GM19238 (cell line): ENCODE results near the gene P2RY4.
"Not testable (repeated sequence)": the region's sequence is repeated elsewhere in the genome, so short reads cannot be mapped to it uniquely, and the experiment has no call there.

Experiments
- DNase-seq: peaks from one replicate; pipeline ENCODE4 v3.0.0; 2011; ENCODE audit warnings: low spot score; ENCODE audit not compliant: insufficient read length

The P2RY4 gene

DNA sequence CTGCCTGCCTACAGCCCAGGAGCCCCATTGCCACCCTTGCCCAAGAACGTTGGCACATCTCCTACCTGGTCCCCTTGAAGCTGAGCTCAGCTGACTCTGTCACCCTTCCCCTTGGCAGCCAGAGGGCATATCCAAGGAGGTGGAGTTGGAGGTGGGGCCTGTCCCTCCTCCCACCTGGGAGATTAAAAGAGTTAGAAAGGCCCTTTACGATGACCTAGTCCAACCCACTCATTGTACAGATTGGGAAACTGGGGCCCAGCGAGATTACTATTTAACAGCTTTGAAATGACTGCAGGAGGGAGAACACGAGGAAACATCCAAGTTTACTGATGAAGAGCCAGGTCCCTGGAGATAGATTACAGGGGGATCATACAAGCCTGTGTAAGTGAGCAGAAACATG lies at the start of gene P2RY4:
P2RY4 (minus strand) TSS at position 101 of the 400 bp plus-strand sequence. CDS start 580 bp downstream, outside the sequence.
- DNase-seq, result no peak

DNA sequence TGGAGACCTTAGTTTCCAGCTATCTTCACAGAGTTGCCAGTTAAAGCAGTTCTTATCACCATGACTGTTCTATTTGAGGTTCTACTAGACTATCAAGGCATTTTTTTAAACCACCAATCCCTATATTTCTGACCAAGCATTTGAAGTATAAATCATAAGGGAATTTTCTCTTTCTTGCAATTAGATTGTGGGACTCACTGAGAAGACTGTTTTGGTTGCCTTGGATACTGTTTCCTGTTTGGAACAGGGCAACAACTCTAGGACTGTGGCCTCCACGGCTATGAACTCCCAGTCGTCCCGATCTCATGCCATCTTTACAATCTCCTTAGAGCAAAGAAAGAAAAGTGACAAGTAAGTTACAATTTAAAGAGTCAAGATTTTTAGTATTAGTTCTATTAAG lies 41.7 kb upstream of the P2RY4 start:
- no peak for DNase-seq

DNA sequence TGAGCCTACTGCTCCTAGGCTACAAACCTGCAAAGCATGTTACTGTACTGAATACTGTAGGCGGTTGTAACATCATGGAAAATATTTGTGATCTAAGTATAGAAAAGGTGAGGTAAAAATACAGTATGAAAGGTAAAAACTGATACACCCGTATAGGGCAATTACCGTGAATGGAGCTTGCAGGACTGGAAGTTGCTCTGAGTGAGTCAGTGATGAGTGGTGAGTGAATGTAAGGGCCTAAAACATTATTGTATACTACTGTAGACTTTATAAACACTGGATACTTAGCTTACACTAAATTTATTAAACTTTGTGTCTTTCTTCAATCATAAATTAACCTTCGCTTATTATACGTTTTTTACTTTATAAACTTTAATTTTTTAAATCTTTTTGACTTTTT lies 33.6 kb upstream of the P2RY4 start:
- no peak for DNase-seq

DNA sequence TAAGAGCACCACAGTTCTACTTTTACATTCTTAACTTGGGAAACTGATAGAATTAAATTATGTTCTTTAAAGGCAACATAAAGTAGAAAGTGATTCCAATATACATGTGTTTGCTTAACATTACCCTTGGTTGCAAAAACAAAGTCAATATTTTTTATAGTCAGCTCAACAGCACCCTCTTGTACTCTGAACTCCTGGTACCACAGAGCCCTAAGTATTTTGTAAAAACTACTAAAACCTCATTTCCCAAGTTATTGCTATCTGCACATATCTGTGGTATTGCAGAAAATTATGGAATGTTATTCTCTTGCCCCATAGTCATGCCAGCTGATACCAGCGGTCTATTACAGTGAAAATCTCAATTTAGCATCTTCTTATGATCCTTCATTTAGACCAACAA lies 32.8 kb upstream of the P2RY4 start:
- no peak for DNase-seq

DNA sequence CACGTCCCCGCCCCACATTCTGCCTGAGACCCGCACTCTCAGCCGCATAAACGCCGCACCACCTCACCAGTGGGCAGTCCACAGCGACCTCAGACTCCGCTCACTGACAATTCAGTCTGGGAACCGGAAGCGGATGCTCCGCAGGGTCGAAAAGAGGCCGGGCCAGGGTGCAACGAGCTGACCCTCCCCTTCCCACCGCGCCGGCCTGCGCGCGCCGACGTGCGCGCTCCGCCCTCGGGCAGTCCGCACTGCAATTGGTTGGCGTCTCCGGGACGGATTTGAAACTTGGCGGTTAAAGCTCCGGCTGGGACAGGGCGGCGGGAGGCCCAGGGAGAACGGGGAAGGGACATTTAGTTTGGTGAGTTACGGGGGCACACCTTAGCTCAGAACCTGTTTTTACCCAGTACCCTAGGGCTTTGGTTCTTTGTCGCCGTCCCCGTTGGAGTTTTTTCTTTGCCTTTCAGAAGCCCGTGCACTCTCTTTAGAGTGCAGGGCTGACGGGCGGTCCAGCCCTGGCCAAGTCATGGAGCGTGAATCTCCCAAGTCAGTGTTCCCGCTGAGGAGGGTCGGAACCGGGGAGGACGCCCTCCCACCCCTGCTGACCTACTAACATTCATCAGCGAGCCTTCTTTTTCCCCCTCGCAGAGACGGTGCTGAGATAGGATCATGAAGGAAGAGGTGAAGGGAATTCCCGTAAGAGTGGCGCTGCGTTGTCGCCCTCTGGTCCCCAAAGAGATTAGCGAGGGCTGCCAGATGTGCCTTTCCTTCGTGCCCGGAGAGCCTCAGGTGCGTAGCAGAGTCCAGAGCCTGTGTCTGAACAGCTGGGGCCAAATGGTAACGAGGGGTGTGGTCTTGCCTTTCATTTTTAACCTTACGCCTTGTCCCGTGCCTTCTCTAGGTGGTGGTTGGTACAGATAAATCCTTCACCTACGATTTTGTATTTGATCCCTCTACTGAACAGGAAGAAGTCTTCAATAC lies 30.1 kb upstream of the P2RY4 start, which contains the start of the genes KIF4A and PDZD11:
KIF4A (plus strand) TSS at position 312 of the 978 bp plus-strand sequence; CDS start at position 667, 355 bp downstream.
PDZD11 (minus strand) TSS at position 135 of the 978 bp plus-strand sequence. CDS start 586 bp downstream, outside the sequence.
- peak; percentile 87 for DNase-seq

DNA sequence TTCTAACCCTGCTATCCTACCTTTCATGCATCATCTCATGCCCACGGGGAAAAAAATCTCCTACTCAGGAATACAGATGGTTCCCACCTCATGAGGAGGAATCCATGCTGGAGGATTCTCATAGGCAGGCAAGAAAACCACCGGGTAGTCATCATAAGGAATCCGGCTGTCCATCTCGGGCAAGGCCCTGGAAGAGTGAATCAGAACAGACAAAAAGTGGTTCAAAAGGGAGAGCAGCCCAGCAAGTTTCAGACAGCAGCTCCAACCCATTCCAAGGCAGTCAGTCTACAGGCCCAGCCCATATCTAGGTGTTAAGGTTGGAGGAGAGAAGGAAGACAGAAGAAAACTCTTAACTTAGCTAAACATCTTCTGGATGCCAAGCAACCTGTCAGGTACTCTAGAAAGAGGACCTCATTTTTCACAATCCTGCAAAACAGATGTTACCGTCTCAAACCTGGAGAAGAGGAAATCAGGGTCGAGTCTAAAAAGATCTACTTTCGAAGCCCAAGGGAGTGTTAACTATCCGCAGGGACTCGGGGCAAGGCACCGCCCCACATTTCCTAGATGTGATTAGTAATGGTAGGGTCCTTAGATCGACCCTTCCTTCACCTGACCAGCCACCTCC lies 29.3 kb upstream of the P2RY4 start:
- peak; percentile 7 for DNase-seq

DNA sequence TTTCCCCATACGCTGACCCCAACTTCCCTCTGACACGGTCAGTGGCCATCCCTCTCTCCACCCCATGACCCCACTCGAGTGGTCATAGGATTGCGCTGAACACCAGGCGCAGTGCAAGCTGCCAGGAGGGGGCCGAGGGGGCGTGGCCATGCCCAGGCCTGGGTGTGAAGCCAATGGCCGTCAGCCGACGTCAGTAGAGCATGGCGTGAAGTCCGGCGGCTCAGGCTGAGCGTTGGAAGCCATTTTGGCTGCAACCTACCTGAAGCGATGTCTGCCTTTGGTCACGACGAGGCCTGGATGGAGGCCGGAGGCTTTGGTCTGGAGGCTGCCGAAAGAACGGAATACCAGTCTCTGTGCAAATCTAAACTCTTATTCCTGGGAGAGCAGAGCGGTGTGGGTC lies 21.9 kb upstream of the P2RY4 start, which contains the start of gene RAB41:
RAB41 (plus strand) TSS at position 222 of the 400 bp plus-strand sequence; CDS start at position 268, 46 bp downstream.
- DNase-seq, result no peak

DNA sequence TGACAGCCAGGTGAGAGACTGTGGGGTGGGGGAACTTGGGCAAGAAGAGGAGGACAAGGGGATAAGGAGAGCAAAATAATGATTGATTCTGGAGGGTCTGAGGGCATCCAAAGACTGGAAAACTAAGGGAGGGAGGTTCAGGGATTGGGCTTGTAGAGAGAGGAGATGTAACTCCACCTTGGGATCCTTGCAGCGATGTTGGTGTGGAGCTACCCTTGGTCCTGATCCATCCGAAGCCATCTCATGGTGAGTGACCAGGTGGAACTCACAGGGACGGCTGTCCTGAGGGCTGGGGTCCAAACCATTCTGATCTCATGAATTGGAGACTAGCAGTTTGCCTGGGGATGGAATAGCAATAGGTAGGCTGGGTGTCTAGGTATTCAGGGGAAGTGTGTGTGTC lies 20.6 kb upstream of the P2RY4 start:
- DNase-seq, result no peak

DNA sequence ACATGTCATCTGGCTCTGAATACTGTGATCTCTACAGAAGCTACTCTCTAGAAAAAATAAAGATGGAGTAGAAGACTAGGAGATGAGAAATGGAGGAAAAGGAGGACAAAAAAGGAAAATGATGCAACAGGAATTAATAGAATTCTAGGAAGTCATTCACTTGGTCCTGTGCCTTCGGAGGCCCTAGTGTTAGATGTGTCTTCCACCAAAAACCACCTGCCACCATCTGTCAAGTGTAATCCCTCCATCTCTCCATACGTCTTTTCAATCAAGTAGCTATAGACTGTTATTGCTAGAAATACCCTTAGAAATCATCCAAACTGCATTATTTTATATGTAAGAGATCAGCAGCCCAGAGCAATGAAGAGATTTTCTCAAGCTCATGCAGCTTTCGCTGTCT lies 19.1 kb upstream of the P2RY4 start:
- no peak for DNase-seq

DNA sequence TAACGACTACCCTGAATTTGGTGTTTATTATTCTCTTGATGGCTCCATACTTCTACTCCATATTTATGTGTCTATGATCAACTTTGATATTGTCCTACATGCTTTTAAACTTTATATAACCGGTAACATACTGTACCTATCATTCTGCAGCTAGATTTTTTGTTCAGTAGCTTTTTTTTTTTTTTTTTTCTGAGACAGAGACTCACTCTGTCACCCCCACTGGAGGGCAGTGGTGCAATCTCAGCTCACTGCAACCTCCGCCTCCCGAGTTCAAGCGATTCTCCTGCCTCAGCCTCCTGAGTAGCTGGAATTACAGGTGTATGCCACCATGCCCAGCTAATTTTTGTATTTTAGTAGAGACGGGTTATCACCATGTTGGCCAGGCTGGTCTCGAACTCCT lies 14.0 kb upstream of the P2RY4 start:
- not testable (repeated sequence) for DNase-seq

DNA sequence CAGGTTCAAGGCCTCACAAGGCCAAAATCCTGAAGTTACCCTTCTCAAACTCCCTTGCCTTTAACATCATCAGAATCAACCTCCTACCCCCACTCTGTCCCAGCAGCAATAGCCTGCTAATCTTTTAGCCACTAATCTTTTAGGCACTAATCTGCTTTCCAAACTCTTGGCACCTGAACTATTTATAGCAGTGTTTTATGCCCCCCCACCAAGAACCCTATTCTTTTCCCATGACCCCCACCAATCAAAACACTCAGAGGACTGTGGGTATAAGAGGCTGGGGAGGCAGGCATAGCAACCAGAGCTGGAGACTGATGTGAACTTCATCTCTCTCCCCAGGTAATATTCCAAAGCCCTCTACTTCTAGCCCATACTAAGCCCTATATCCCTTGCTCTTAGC lies 8.0 kb upstream of the P2RY4 start, which contains the start of gene ARR3:
ARR3 (plus strand) TSS at position 301 of the 400 bp plus-strand sequence. CDS start 1,052 bp downstream, outside the sequence.
- DNase-seq, result no peak

DNA sequence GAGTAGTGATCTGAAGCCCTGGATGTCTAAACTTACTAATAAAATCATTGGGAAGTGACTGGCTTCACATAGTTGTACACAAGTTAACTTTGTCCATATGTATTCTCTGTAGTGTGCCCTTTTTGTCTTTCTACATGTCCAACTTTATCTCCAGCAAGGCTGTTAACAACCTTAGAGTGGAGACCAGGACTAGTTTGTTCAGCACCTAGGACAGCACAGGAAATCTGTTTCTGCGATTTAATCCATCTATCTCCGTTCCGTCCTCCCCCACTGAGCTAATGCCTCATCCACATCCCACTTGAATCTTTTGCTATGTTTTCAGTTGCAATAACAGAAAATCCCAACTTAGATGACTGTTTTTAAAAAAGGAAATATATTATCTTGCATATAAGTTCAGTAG lies 4.8 kb upstream of the P2RY4 start:
- no peak for DNase-seq

DNA sequence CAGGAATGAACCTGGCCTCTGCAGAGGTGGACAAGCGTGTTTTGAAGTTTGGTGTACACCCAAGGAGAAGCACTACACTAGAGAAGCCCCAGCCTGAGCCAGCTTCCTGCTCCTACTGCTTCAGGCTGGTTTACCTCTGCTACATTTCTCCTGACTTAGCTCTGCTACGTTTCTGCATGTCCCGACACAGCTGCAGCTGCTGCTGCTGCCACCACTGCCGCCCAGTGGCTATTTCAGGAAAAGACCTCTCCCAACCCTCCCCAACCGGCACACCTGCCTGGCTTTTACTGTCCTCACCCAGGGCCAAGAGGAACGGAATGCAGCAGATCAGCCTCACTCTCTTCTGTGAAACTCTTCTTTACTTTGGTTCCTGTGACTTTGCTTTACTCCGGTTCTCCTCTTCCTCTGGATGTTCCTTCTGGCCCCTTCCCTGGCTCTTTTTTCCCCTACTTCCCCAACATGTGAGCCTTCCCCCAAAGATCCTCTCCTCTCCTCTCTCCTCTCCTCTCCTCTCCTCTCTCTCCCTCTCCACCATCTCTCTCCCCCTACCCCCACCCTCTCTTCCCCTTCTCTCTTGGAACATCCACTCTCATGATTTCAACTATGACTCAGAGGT lies 3.1 kb upstream of the P2RY4 start:
- peak; percentile 12 for DNase-seq

DNA sequence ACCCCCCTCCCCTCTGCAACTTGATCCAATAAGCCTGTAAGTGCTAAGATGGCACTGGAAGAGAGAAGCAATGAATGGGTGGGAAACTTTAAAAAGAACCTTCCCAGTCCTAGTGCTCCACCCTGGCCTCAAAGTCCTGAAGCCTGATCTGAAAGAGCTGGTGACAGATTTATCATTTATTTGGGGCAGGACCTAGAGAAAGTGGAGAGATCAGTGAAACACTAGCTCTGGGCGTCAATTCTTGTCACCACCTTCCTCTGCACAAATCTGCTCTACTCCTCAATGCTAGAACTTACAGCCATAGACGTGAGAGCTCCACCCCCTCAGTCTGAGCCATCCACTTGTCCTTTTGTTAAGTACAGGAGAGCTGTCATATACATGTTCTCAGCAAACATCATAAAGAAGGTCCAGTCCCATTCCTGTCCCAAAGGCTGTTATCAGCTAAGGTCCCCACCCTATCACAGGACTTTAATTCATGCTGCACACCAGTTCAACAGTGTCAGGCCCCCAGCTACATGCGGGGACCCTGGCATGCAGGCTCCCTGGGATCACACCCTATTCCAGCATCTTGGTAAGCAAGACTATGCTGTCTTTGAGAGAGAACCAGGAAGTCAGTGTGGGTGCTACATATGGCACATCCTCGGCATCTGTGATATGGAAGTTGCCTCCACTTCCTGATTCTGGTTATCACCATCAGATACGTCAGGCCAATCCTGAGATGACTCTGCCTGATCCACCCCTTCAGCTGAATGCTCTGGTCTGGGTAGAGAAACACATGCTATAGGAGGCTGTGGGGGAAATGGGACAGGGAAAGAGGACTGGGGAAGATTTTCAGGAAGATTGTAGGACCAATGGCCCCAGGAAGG lies 2.3 kb downstream of the P2RY4 start:
- DNase-seq, result no peak

DNA sequence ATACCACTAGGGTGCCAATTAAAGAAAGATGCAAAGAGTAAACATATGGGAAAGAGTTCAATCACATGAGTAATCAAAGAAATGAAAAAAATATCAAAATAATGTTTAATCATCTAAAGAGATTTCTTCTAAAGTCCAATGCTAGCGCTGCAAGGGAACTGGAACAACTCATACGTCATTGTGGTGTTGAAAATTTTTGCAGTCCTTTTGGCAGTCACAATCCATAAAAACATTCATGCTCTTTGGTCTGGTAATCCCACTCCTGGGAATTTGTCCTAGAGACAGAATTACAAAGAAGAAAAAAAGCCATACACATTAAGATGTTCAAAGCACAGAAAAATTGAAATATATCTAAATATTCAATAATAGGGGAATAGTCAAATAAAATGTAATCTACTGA lies 4.6 kb downstream of the P2RY4 start:
- DNase-seq, result no peak

DNA sequence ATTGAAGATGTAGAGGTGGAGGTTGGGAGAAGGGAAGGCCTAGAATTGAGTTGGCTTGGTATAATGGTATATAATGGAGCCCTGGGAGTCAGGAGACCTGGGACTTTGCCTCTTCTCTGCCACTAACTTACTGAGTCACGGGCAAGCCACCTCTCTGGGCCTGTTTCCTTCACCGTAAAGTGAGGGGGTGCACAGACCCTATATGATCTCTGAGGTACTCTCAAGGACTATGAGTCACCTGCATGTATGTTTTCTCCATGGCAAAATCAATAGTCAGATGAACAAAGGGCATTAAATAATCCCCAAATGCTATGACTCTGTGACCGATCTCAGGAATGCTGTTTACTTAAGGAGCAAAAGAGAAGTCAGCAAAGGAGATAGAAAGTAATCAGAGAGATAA lies 5.1 kb downstream of the P2RY4 start:
- DNase-seq, result no peak

DNA sequence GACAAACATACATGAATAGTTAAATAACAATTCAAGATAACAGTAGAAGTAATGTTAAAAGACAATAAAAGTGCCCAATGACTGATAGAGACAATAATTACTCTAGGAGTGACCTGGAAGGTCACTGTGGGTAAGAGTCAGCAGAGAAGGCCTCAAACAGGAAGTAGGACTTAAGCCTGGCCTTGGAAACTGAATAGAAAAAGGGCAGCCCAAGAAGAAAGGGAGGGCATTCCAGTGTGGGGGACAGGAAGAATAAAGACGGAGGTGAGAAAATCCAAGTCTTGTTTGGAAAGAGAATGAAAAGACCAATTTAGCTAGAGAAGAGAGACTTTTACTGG lies 6.0 kb downstream of the P2RY4 start:
- no peak for DNase-seq

DNA sequence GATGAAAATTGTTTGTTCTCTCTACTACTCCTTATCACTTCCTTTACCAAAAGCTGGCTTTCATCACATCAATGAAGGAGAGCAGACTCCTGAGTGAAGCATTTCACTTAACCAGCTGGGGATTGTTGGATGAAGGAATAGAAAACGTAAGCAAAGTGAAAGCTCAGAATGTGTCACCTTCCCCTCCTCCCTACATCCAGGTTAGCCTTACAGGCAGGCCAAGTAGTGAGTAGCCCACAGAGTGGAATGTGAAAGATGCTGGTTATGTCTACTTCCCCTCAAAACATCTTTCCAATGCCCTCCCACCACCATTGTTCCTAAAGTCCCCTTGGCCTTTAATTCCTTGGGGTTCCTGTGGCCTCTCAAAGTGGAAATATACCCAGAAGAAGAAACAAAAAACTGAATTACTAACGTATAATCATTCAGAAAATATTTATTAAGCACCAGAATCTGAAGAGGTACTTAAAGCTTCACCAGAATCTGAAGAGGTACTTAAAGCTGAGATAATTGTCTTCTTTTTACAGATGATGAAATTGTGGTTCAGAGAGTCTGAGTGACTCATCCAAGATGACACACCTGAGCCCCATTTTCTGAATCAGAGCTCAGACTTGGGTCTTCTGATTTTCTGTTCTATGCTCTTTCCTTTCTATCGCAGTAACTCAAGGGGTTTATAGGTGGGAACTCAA lies 6.5 kb downstream of the P2RY4 start:
- no peak for DNase-seq

DNA sequence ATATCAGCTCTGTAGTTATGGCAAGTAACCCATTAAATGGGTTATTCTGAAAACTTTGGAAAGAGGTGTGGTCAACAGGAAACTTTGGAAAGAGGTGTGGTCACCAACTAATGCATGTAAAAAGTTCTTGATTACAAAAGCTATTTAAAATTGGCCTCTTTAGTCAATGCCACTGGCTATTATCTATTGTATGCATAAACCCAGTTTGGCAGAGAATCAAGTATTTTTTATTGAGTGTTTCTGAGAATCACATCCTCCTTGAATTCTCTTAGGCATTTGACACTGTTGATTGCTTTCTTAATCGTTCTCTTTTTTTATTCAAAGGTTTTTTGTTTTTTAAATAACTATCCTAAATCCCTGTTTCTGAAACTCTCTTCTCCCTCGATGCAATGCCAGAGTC lies 7.5 kb downstream of the P2RY4 start:
- DNase-seq, result no peak

DNA sequence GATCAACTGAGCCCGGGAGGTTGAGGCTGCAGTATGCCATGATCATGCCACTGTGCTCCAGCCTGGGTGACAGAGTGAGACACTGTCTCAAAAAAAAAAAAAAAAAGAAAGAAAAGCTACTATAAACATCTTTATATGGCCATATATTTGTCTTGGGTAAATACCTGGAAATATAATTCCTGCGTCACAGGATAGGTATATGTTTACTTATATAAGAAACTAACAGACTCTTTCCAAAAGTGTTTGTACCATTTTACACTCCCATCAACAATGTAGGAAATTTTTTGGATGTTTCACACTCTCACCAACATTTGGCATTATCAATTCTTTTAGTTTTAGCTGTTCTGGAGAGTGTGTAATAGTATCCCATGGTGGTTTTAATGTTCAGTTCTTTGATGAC lies 12.8 kb downstream of the P2RY4 start:
- no peak for DNase-seq
